NT2/D1 (cell line): ENCODE results near the gene SYNE4.

Source experiments
- DNase-seq: peaks from one replicate; pipeline ENCODE4 v3.0.0-alpha.2; 2011; ENCODE audit warnings: low read depth, low spot score
- H3K27me3 ChIP-seq: 2 replicates; pipeline ENCODE4 v1.6.0; 2011; ENCODE audit warnings: mild to moderate bottlenecking; ENCODE audit not compliant: insufficient read length, insufficient read depth
- H3K36me3 ChIP-seq: 2 replicates; pipeline ENCODE4 v1.6.1; 2011; ENCODE audit warnings: mild to moderate bottlenecking, low read length, mixed read lengths; ENCODE audit not compliant: insufficient read depth, insufficient read length
- H3K4me1 ChIP-seq: 2 replicates; pipeline ENCODE4 v1.5.1; 2011; ENCODE audit not compliant: insufficient read depth, insufficient read length
- H3K4me3 ChIP-seq: 2 replicates; pipeline ENCODE4 v1.5.1; 2011; ENCODE audit warnings: low read depth; ENCODE audit not compliant: insufficient read length
- H3K9ac ChIP-seq: 2 replicates; pipeline ENCODE4 v1.6.0; 2011; ENCODE audit warnings: low read depth; ENCODE audit not compliant: insufficient read length
- H3K9me3 ChIP-seq: 2 replicates; pipeline ENCODE4 v1.5.1; 2011; ENCODE audit warnings: mild to moderate bottlenecking, low read length; ENCODE audit not compliant: insufficient read depth
- SUZ12 ChIP-seq: IDR thresholded peaks from 2 replicates; pipeline ENCODE4 v1.6.1; 2011; ENCODE audit not compliant: insufficient read length, insufficient read depth; ENCODE audit errors: extremely low read depth
- YY1 ChIP-seq: IDR thresholded peaks from 2 replicates; pipeline ENCODE4 v1.6.1; 2011; ENCODE audit not compliant: insufficient read length, insufficient read depth
- ZNF274 ChIP-seq: IDR thresholded peaks from 2 replicates; pipeline ENCODE4 v1.6.1; 2011; ENCODE audit warnings: mild to moderate bottlenecking, low read depth, low read length

Gene SYNE4

DNA sequence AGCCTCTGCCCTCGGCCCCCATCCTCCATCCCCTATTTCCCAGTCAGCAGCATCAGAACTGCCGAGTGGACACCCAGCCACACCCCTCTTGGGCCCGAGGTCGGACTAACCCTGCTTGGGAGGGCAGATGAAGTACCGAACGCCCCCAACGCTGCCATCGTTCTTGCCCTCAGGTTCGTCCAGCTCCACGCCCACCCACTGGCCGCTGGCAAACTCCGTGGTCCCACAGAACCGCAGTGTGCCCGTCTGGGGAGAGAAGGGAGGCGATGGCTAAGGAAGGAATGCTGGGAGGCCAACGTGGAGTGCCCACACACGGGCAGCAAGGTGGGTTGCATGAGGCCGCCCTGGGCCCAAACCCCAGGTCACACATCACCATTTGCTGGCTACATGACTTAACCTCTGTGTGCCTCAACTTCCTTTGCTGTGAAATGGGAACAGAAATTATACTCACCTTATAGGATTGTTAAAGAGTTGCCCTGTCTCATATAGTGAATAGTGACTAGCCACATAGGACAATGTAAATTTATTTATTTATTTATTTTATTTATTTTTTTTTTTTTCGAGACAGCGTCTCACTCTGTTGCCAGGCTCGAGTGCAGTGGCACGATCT is 10.6 kb upstream of the SYNE4 start:
- no peak overlapping the region for H3K4me3 ChIP-seq
- no peaks in the 10 kb centered on the region for H3K9me3 ChIP-seq
- H3K4me1 ChIP-seq = no peaks in the 10 kb centered on the region
- DNase-seq = no peak
- no peaks in the 10 kb centered on the region for H3K27me3 ChIP-seq
- H3K9ac ChIP-seq = no peak overlapping the region
- peaks cover 23% of the 10 kb centered on the region for H3K36me3 ChIP-seq
- TF ChIP-seq SUZ12 = no peak
- TF ChIP-seq YY1 = no peak
- TF ChIP-seq ZNF274 = no peak

DNA sequence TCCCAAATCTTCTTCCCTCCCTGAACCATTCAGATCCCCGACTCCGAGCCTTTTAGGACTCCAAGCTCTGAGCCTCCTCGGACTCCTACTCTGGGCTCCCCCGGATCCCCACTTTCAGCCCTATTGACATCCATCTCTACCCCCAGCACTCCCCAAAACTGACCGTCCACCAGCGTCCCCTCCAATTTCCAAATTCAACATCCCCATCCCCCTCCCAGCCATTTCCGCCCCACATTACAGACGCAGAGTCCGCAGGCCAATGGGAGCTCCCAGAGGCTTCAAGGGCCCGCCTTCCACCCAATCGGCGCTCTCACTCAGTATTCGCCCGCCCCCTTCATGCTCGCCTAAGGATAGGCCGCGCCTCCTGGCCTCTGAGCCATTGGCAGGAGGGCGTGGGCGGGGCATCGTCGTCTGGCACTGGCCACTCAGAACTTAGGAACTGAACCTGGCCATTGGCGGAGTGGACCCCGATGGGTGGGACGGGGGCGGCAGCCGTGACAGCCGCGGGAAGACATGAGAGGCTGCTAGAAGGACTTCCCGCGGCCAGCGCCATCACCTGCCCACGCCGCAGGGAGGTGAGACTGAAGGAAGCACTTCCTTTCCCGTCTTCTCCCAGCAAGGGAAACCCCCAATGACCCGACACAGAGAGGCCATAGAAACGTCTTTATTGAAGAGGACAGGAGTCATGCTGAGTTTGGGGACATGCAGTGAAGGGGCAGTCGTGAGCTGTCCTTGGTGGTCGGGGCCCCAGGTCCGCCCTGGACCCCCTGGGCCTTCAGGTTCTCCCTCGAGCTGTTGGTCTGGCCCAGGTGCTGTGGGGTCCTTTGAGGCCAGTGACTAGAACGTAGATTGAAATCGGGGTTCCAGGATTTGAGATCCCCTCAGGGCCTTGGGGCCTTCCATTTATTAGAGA is 5.7 kb upstream of the SYNE4 start, which contains the start of gene ALKBH6:
ALKBH6 (minus strand) TSS at position 202 of the 913 bp plus-strand sequence. CDS start 816 bp downstream, outside the sequence.
- no peaks in the 10 kb centered on the region for H3K27me3 ChIP-seq
- H3K9me3 ChIP-seq = no peaks in the 10 kb centered on the region
- peak; percentile 92 for DNase-seq
- H3K36me3 ChIP-seq = peaks cover 12% of the 10 kb centered on the region
- TF ChIP-seq YY1 = no peak
- no peak for TF ChIP-seq ZNF274
- TF ChIP-seq SUZ12 = no peak
- H3K9ac ChIP-seq = peak within 1 kb of the TSS; percentile 78
- H3K4me3 ChIP-seq = peak within 1 kb of the TSS; percentile 67
- H3K4me1 ChIP-seq = peaks cover 7% of the 10 kb centered on the region

DNA sequence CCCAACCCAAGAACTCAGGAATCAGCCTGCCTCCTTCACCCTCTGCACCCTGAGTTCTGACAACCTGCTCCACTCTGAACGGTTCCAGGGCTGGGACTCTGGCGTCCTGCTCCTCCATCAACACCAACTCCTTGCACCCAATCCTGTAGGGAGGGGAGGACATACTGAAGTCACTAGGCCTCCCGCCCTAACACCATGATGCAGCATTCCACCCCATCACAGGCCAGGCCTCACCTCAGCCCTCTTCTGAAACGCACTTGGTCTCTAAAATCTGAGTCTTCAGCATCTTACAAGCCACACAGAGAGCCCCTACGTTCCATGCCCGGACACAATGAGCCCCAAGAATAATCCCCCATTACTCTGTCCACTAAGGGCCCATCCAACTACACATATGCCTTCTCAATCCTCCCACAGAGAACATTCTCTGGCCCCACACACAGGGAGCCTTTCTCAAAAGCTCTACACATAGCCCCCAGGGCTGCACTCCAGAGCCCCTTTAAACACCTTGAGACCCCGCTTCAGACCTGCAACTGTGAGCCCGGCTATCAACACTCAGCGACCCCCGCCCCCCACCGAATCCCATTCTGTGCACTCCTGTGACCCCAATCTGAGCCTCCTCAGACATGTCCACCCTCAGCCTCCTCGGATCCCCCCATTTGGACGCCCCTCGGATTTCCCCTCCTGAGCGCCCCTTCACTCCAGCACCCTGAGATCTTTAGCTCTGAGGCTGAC is 4.8 kb upstream of the SYNE4 start:
- H3K27me3 ChIP-seq = no peaks in the 10 kb centered on the region
- H3K4me1 ChIP-seq = peaks cover 7% of the 10 kb centered on the region
- H3K9me3 ChIP-seq = no peaks in the 10 kb centered on the region
- H3K9ac ChIP-seq = peak overlapping the region; percentile 72
- H3K4me3 ChIP-seq = peak overlapping the region; percentile 67
- no peak for DNase-seq
- TF ChIP-seq YY1 (no peak), ZNF274 (no peak), SUZ12 (no peak)
- peaks cover 10% of the 10 kb centered on the region for H3K36me3 ChIP-seq

- no peak for DNase-seq
- TF ChIP-seq ZNF274 = no peak
- TF ChIP-seq SUZ12 = no peak
- no peak for TF ChIP-seq YY1
- H3K4me1 ChIP-seq = peaks cover 9% of the 10 kb centered on the region
- H3K9me3 ChIP-seq = no peaks in the 10 kb centered on the region
- no peaks in the 10 kb centered on the region for H3K27me3 ChIP-seq
- no peaks in the 10 kb centered on the region for H3K36me3 ChIP-seq
- H3K4me3 ChIP-seq = no peak overlapping the region
- H3K9ac ChIP-seq = no peak overlapping the region
Observed at GRCh38 chr19:36010402-36010801, 1.8 kb upstream of the SYNE4 start.

DNA sequence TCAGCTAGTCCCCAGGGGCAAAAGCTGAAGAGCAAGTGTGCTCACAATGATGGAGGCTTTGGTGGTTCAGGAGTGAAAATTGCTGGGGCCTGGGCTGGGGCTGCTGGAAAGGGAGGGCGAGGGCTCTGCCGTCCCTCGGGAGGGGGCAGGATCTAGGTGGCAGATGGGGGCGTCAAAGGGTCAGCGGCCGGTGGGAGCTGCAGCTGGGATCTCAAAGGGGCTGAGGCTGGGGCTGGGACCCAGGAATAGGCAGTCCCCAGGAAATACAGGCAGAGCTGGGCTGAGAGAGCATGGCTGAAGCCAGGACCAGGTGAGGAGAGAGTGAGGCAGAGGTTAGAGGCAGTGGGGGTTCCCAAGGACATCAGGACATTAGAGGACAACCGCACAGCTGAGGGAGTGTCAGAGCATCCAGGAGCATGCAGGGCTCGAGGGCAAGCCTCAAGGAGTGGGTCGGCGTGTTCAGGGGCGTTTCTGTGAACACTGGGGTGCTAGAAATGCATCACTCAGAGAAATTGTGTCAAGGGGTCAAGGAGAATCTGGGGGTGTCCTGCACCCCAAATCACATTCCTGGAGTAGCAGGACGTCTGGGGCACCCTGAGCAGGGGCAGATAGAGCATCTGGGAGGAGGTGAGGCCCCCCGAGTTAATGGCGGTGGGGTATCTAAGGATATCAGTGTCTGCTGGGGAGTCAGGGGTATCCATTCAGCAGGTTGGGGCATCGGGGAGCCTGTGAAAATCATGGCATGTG is 1.2 kb upstream of the SYNE4 start:
- DNase-seq = no peak
- H3K4me3 ChIP-seq = peak overlapping the region; percentile 11
- no peaks in the 10 kb centered on the region for H3K9me3 ChIP-seq
- no peaks in the 10 kb centered on the region for H3K36me3 ChIP-seq
- peak overlapping the region; percentile 57 for H3K9ac ChIP-seq
- H3K27me3 ChIP-seq = no peaks in the 10 kb centered on the region
- no peak for TF ChIP-seq SUZ12
- TF ChIP-seq ZNF274 = no peak
- no peak for TF ChIP-seq YY1
- H3K4me1 ChIP-seq = peaks cover 9% of the 10 kb centered on the region

GRCh38 chr19:36009220-36009619 is 607 bp upstream of the SYNE4 start:
- Histone ChIP-seq H3K9ac (peak overlapping the region; percentile 83), H3K4me3 (peak overlapping the region; percentile 11), H3K4me1 (peaks cover 10% of the 10 kb centered on the region), H3K9me3 (no peaks in the 10 kb centered on the region), H3K36me3 (peaks cover 3% of the 10 kb centered on the region), H3K27me3 (no peaks in the 10 kb centered on the region)
- TF ChIP-seq ZNF274 = no peak
- no peak for TF ChIP-seq YY1
- no peak for TF ChIP-seq SUZ12
- no peak for DNase-seq

- H3K36me3 ChIP-seq = peaks cover 11% of the 10 kb centered on the region
- peaks cover 8% of the 10 kb centered on the region for H3K4me1 ChIP-seq
- no peak overlapping the region for H3K4me3 ChIP-seq
- H3K9ac ChIP-seq = no peak overlapping the region
- H3K27me3 ChIP-seq = no peaks in the 10 kb centered on the region
- no peaks in the 10 kb centered on the region for H3K9me3 ChIP-seq
- TF ChIP-seq ZNF274 = no peak
- TF ChIP-seq YY1 = no peak
- TF ChIP-seq SUZ12 = no peak
- DNase-seq = no peak
Observed at GRCh38 chr19:36006955-36007354, 1.7 kb downstream of the SYNE4 start.
